AG08396 (cell line): ENCODE measurements around the gene NFU1.
"Not testable (repeated sequence)": the region's sequence is repeated elsewhere in the genome, so short reads cannot be mapped to it uniquely, and the experiment has no call there.

Source experiments
- DNase-seq: peaks from one replicate; pipeline ENCODE4 v3.0.0; 2012; ENCODE audit warnings: low spot score, mixed read lengths

Gene NFU1

GRCh38 chr2:69387770-69388481 is 49.3 kb downstream of the NFU1 start:
- DNase-seq, result no peak

GRCh38 chr2:69386789-69387734 is 50.2 kb downstream of the NFU1 start, which contains the start of gene GFPT1:
GFPT1 (minus strand) TSS chr2:69387227; CDS start chr2:69387071, 156 bp downstream.
- DNase-seq, result peak; percentile 98

GRCh38 chr2:69386360-69386759 is 50.9 kb downstream of the NFU1 start:
- DNase-seq, result no peak

GRCh38 chr2:69385443-69386151 is 51.6 kb downstream of the NFU1 start:
- DNase-seq, result no peak

DNA sequence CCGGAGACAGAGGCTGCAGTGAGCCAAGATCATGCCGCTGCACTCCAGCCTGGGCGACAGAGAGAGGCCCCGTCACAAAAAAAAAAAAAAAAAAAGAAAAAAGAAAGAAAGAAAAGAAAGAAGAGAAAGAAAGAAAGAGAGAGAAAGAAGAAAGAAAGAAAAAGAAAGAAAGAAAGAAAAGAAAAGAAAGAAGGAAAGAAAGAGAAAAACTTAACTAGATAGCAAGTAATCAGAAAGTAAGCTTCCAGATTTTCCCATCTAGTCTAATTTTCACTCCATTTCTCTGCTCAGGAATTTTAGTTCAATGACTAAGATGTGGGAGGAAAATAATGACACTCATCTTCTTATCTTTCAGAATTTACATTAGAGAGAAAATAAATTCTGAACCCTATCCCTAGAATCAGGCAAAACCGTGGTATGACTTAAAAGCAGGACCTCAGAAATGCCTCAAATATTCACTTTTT is 52.6 kb downstream of the NFU1 start:
- DNase-seq, result no peak

- DNase-seq, result no peak
Measured at GRCh38 chr2:69383176-69383812, 53.9 kb downstream of the NFU1 start.

GRCh38 chr2:69382547-69382946 is 54.7 kb downstream of the NFU1 start:
- DNase-seq, result no peak

GRCh38 chr2:69381337-69381737 is 55.9 kb downstream of the NFU1 start:
- no peak for DNase-seq

- no peak for DNase-seq
Measured at GRCh38 chr2:69380072-69380917, 56.9 kb downstream of the NFU1 start.

GRCh38 chr2:69376403-69376802 is 60.8 kb downstream of the NFU1 start:
- DNase-seq, result no peak

DNA sequence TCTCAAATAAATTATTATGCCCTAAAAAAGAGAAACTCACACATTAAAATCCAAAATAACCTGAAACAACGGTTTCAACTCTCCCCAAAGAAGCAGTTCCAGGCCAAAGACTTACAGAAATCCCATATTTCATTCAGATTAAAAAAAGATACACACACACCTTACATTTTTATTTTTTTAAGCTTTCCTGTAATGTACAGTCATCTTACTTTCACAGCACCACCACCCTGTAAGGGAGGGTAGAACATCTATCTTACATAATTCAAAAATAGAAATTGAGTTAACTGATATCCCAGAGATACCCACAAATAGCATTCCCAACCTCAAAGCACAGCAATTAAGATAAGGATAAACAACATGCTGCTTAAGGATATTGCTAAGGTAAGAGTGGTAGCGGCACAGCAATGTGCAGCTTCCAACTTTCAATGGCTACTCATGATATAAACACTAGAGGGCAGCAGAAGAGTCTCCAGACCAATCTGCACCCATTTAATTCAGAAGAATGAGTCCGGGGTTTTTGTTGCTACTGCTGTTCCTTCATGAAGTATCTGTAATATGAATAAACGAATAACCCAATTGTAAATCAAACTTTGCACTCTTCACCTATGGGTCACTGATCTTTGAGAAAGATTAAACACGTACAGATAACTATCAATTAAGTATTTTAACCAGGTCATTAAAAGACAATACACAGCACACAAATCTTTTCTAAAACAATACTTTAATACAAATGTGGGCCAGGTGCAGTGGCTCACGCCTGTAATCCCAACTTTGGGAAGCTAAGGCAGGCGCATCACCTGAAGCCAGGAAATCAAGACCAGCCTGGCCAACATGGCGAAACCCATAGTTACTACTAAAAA is 61.5 kb downstream of the NFU1 start:
- no peak for DNase-seq

DNA sequence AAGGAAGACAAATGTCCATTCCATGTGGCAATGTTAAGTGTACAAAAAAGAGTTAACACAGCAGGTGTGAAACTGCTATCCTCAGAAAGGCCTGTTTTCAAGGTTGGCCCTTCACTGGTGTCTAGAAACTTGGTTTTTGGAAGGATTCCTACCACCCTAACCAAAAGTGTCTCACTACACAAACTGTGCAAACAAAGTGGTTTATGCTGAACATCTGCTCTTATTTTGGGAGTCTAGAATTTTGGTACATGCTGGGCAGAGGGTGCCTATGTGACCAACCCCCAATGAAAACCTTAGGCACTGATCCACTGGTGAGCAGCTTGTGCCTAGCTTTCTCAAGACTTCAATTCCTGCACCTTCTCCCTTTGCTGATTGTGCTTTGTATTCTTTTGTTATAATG is 64.5 kb downstream of the NFU1 start:
- no peak for DNase-seq

- DNase-seq, result no peak
Measured at GRCh38 chr2:69369802-69370201, 67.4 kb downstream of the NFU1 start.

- DNase-seq, result no peak
Measured at GRCh38 chr2:69368588-69368987, 68.6 kb downstream of the NFU1 start.

- no peak for DNase-seq
Measured at GRCh38 chr2:69359371-69359770, 77.9 kb downstream of the NFU1 start.

DNA sequence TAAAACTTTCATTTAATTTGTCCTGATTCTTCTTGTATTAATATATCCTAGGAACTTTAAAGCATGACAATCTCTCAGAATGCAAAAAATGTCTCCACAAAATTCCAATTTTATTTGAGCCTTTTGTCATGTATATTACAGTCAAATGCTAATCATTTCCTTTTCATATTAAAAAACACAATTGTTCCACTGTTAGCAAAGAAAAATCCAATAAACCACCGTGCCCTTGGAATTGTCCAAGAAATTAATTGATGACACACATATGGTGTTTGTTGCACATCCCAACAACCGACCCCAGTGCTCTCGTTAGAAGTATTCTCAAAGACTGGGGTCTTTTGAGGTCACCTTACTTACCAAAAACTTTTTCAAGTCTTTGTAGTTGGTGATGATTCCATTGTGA is 78.3 kb downstream of the NFU1 start:
- no peak for DNase-seq

DNA sequence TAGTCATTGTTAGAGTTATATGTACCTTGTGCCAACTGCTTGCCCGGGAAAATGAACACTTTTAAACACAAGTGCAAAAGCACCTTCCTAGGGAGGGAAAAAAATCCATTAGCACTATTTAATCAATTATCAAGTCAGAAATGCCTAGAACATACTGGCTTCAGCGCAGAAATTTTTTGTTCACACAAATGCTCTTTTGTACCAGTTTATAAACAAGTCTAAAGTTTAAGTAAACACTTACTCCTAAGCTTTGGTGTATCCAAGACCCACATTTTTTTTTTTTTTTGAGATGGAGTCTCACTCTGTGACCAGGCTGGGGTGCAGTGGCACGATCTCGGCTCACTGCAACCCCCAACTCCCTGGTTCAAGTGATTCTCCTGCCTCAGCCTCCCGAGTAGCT is 80.8 kb downstream of the NFU1 start:
- DNase-seq, result no peak

- not testable (repeated sequence) for DNase-seq
Measured at GRCh38 chr2:69354976-69355375, 82.3 kb downstream of the NFU1 start.

DNA sequence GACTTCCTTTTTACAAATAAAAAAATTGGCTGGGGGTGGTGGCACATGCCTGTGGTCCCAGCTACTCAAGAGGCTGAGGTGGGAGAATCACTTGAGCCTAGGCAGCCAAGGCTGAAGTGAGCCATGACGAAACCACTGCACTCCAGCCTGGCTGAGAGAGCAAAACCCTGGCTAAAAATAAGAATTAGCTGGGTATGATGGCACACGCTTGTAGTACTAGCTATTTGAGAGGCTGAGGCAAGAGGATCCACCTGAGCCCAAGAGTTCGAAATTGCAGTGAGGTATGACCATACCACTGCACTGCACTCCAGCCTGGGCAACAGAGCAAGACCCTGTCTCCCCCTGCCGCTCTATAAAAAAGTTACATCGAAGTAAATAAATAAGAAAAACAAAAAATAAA is 83.9 kb downstream of the NFU1 start:
- no peak for DNase-seq

GRCh38 chr2:69348781-69349180 is 88.5 kb downstream of the NFU1 start:
- DNase-seq, result no peak
